HG02763 (cell line): ENCODE measurements around the gene WAC.

Experiments
- ATAC-seq: cut with Tn5 transposase; IDR thresholded peaks from one replicate; pipeline ENCODE4 v1.9.1; 2021; ENCODE audit warnings: mild to moderate bottlenecking, moderate library complexity; ENCODE audit not compliant: unreplicated experiment

Gene WAC

DNA sequence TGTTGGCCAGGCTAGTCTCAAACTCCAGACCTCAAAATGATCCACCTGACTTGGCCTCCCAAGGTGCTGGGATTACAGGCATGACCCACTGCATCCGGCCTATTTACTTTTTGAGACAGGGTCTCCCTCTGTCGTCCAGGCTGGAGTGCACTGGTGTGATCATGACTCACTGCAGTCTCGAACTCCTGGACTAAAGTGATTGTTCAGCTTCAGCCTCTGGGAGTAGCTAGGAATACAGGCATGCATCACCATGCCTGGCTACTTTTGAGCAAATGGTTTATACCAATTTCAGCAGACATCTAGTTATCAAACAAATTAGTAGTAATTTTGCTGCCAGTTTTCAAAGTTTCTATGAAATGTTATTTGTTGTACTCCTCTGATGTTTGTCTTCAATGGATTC lies 2.2 kb upstream of the WAC start:
- no peak for ATAC-seq

GRCh38 chr10:28533186-28533564 lies 257 bp downstream of the WAC start:
- ATAC-seq, result no peak

GRCh38 chr10:28533571-28534304 lies 820 bp downstream of the WAC start:
- peak; percentile 19 for ATAC-seq

- no peak for ATAC-seq
These were observed 2.9 kb downstream of the WAC start for GRCh38 chr10:28535846-28536245.

- ATAC-seq, result no peak
These were observed 5.7 kb downstream of the WAC start for GRCh38 chr10:28538595-28538994.

DNA sequence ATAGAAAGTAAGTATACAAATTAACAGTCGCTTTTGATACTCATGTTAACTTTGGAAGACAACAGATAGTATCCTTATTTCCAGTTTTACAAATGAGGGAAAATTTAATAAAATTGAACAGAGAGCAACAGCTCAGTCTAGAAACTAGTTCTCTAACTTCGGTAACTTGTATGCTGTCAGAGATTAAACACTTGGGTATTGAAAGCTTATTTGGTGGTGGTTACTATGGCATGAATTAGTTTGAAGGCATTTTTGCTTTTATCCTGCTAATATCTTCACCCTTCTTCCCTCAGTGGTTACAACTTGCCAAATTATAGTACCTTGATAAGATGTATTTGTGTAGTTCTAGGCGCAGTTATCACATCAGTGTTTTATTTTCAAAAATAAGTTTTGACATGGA lies 7.2 kb downstream of the WAC start:
- no peak for ATAC-seq

DNA sequence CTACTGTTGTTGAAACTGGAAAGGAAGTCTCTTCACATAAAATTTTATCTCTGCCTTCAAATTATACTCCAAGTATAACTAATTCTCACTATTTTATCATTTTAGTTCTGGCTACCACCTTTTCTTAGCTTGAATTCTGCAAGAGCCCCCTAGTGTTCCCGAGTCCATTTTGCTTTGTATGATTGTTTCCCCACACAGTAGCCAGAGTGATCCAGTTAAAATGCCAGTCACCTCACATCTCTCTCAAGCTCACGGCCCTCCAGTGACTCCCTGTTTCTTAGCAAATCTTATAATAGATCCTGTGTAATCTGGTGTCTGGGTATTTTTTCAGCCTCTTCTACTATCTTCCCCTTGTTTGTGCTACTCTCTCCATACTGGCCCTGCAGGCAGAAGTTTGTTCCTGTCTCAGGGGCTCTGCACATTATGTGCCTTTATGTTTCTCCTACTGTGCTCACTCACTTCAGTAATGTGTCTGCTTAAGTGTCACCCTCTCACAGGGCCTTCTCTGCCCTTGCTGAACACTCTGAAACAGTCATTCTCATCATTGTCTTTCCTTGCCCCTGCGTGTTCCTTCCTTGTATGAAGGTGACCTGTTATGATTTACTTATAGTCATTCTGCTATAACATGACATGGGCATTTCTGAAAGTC lies 8.9 kb downstream of the WAC start:
- no peak for ATAC-seq

DNA sequence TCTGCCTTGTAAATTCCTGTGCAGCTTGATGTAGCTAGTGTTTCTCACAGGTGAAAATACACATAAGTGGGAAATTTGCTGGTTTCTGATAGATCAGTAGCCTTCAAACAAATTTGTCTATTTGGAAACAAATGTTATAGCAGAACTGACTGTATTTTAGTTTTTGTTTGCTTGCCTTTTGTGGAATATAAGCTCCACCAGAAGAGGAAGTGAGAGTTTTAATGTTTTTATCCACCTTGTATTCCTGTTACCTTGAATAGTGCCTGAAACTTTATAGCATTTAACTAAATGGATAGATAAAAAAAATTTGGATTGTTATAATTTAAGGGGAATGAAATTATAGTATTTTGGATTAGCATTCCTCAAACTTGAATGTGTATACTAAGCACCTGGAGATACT lies 9.8 kb downstream of the WAC start:
- no peak for ATAC-seq

GRCh38 chr10:28544058-28544457 lies 11.1 kb downstream of the WAC start:
- ATAC-seq, result no peak

DNA sequence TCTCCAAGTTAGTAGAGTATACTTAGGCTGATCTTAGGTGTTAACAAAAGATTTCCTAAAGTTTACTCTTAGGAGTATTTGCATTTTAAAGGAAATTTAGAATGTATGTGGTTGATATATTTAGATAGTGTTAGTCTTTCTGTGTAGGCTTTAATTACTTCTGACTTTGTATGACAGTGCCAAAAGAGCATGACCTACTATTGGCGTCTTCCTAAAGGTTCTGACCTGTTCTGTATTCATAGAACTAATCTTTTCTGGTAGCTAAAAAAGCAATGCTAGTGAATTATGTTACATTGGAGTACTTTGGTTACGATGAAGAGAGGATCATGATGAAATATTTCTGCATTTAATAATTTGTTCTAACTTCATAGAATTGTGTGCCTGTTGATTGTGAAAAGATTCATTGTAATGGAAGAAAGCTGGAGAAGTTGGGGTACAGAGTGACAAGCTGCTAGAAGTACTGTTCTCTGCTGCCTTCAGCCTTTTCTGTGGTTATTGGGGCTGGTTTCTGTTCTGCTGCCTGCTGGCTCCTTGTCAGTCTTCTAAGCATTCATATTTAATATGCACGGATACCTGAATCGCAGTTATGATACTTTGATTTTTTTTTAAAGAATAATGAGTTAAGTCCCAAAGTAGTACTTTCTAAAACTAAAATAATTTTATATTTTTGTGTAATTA lies 13.2 kb downstream of the WAC start:
- peak; percentile 57 for ATAC-seq

GRCh38 chr10:28548781-28549498 lies 16.0 kb downstream of the WAC start:
- no peak for ATAC-seq

GRCh38 chr10:28551086-28551485 lies 18.2 kb downstream of the WAC start:
- no peak for ATAC-seq

DNA sequence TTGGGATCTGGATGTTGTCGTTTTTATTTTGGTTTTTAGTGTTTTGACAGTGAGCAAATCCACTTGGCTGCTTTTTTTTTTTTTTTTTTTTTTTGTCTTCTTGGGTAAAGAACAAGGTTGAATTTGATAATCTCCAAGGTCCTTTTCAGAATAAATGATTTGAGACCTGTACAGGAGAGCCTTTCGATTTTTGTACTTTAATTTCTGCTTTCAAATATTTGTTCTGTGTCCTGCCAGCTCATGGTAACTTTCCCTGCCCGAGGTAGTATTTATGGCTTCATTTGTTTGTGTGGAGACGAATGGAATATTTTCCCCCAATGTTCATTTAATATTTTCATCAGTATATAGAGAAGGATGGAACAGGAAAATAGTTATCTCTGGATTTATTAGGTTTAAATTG lies 19.9 kb downstream of the WAC start:
- ATAC-seq, result no peak

DNA sequence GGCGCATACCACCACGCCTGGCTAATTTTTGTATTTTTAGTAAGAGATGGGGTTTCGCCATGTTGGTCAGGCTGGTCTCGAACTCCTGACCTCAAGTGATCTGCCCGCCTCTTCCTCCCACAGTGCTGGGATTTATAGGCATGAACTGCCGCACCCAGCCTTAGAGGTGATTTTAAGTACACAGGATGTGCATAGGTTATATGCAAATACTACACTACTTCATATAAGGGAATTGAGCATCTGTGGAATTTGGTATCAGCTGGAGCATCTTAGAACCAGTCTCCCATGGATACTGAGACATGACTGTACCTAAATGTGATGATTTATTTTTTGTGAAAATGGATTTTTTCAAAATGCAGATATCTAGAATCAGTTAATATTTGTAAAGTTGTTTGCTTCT lies 21.1 kb downstream of the WAC start:
- no peak for ATAC-seq

GRCh38 chr10:28554952-28555351 lies 22.0 kb downstream of the WAC start:
- no peak for ATAC-seq

- no peak for ATAC-seq
These were observed 22.4 kb downstream of the WAC start for GRCh38 chr10:28555358-28555757.

GRCh38 chr10:28556142-28556541 lies 23.2 kb downstream of the WAC start:
- ATAC-seq, result no peak

DNA sequence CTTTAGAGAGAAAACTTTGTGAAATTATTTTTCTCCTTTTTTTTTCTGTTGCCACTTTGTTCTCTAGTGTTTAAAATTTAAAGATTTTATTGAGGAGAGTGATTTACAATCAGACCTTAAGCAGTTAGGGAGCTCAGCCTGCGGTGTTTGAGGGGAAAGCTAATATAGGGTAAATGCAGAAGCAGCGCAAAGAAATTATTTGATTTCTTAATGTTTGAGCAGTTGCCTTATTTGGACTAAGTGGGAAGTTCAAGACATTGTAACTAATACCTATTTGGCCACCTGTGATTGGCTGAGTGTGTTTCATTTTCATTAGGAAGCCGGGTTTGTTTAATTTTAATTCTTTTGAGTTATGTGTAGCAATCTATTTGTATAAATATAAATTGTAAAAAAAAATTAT lies 25.3 kb downstream of the WAC start:
- no peak for ATAC-seq

GRCh38 chr10:28558923-28559508 lies 26.1 kb downstream of the WAC start:
- no peak for ATAC-seq

DNA sequence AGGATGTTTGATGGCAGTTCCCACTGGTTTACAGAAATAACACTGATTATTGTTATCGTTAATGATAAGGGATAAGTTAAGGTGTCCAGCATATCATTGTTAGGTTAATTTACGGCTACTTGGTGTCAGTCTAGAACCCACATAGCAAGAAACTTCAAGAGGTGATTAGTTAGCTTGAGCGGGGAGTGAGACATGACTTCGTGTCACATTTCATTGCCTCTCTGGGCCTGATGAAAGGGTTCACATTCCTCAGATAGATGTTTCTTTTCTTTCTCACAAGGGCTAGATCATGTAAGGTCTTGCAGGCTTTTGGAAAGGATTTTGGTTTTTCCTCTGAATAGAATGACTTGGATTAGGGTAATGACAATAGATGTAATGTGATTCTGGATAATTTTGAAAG lies 26.7 kb downstream of the WAC start:
- no peak for ATAC-seq

- ATAC-seq, result no peak
These were observed 27.7 kb downstream of the WAC start for GRCh38 chr10:28560617-28561016.
